Measurements from ENCODE around the gene FYB2. TPM values are rescaled to one million over a fixed set of nuclear protein-coding genes. Genes with fewer than 3 reads are reported as not detected.

The FYB2 gene
- total RNA-seq, 2 experiments from 2014 or later, result not detected

DNA sequence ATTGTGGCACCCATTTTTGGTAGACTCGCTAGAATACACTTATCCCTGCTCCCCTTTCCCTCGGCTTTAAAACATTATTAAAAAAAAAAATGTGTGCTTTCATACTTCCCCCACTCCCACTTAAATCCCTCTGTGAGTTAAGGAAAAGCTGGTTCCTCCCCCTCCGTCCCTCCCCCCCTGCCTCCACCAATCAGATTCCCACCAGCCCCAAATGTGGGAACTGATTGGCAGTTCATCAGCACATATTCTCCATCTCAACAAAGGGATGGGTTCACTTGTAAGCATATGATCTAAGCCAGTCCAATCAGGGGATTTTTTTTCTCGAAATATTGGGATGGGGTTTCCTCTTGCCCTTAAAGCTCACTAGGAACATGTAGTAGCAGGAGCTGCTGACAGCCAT is 10.8 kb upstream of the FYB2 start:
- H3K9me3 Mint-ChIP-seq, result no peaks in the 10 kb centered on the region
- ChIA-PET CTCF (interaction anchor here (2.6 kb wide), 1 partner anchor 9 kb away, joined by 10 read pairs; no protein-coding TSS in a partner anchor), POLR2A (no interaction called here)
- peaks cover 5% of the 10 kb centered on the region for H3K4me1 Mint-ChIP-seq (ENCODE audit: low read depth)
- H3K36me3 Mint-ChIP-seq (ENCODE audit: low read depth), result no peaks in the 10 kb centered on the region
- TF ChIP-seq, protein P1, sequence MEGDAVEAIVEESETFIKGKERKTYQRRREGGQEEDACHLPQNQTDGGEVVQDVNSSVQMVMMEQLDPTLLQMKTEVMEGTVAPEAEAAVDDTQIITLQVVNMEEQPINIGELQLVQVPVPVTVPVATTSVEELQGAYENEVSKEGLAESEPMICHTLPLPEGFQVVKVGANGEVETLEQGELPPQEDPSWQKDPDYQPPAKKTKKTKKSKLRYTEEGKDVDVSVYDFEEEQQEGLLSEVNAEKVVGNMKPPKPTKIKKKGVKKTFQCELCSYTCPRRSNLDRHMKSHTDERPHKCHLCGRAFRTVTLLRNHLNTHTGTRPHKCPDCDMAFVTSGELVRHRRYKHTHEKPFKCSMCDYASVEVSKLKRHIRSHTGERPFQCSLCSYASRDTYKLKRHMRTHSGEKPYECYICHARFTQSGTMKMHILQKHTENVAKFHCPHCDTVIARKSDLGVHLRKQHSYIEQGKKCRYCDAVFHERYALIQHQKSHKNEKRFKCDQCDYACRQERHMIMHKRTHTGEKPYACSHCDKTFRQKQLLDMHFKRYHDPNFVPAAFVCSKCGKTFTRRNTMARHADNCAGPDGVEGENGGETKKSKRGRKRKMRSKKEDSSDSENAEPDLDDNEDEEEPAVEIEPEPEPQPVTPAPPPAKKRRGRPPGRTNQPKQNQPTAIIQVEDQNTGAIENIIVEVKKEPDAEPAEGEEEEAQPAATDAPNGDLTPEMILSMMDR (IDR thresholded peaks at IDR 0.05), result no peak
- no peak for DNase-seq
- H3K27ac Mint-ChIP-seq, result no peak overlapping the region
- H3K4me3 Mint-ChIP-seq, result no peak overlapping the region
- intact Hi-C loops (cut with micrococcal nuclease), result loop anchor here (10.0 kb wide), 1 partner anchor 1215 kb away; no protein-coding TSS in a partner anchor
- ATAC-seq, result no peak
- peaks cover 6% of the 10 kb centered on the region for H3K27me3 Mint-ChIP-seq

DNA sequence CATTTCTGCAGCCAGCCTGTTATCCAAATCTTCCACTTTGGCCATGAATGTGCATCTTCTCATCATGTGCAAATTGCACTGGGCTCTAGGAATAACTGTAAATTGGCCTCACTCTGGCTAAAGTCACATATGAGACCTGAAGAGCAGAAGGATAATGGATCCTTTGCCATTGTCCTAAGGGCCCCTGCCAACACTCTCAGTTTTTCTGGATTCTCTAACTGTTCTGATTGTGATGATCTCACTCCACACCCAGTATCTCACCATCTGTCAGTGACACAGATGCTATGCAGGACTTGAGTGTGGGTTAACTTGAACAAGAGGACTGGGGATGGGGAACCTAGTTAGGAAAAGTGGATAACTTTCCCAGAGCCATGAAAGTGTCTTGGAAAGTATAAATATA is 8.5 kb upstream of the FYB2 start:
- ChIA-PET POLR2A (no interaction called here), CTCF (interaction anchor here (0.6 kb wide), 1 partner anchor 1200 kb away, joined by 3 read pairs; no protein-coding TSS in a partner anchor)
- TF ChIP-seq, protein P1 (IDR thresholded peaks at IDR 0.05), result no peak
- Mint-ChIP-seq H3K4me1 (ENCODE audit: low read depth) (peaks cover 5% of the 10 kb centered on the region), H3K9me3 (no peaks in the 10 kb centered on the region), H3K4me3 (no peak overlapping the region), H3K27me3 (peaks cover 6% of the 10 kb centered on the region), H3K36me3 (ENCODE audit: low read depth) (no peaks in the 10 kb centered on the region), H3K27ac (no peak overlapping the region)
- no peak for ATAC-seq
- DNase-seq, result no peak
- intact Hi-C loops (cut with micrococcal nuclease), result no loop called here

- CTCF ChIA-PET, result no interaction called here
- DNase-seq (no peak), ATAC-seq (no peak)
- TF ChIP-seq, protein P1 (IDR thresholded peaks at IDR 0.05), result no peak
- Mint-ChIP-seq H3K4me1 (ENCODE audit: low read depth) (no peaks in the 10 kb centered on the region), H3K36me3 (ENCODE audit: low read depth) (no peaks in the 10 kb centered on the region), H3K27me3 (peaks cover 4% of the 10 kb centered on the region), H3K4me3 (no peak overlapping the region), H3K27ac (no peak overlapping the region), H3K9me3 (no peaks in the 10 kb centered on the region)
- intact Hi-C loops (cut with micrococcal nuclease), result no loop called here
- POLR2A ChIA-PET, result no interaction called here
Observed at GRCh38 chr1:56825436-56825835, 6.2 kb upstream of the FYB2 start.

DNA sequence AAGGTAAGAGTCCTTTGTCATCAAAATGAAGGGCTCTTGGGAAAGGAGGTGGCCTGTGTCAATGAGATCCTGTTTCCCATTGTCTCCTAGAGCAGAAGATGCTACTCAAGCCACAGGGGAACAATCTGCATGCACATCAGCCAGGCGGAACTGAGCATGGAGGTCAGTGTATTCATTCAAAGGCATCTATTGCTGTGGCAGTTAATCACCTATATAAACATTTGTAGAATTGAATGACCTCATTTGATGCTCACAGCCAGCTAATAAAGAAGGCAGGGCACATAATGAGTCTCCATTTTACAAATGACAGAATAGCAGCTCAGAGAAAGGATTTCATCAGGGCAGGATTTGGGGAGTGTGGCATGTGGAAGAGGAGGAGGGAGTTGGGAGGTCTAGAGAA is 5.7 kb upstream of the FYB2 start:
- intact Hi-C loops (cut with micrococcal nuclease), result no loop called here

DNA sequence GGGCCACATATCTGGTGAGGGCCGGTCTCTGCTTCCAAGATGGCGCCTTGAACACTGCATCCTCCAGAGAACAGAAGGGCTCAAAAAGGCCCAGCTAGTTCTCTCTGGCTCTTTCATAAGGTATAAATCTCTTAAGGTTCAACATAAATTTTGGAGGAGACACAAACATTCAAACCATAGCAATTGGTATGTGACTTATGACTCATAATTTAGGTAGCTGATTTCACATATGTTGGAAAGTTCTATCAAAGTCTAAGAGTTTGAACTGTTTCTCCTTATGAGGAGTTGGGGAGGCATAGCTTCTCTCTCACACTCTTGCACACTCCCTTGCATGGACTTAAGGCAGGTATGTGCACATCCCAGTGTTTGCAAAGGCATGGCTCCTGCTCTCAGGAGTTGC is 5.1 kb upstream of the FYB2 start:
- Mint-ChIP-seq H3K27me3 (peaks cover 3% of the 10 kb centered on the region), H3K4me3 (no peak overlapping the region), H3K4me1 (ENCODE audit: low read depth) (no peaks in the 10 kb centered on the region), H3K36me3 (ENCODE audit: low read depth) (no peaks in the 10 kb centered on the region), H3K27ac (no peak overlapping the region), H3K9me3 (no peaks in the 10 kb centered on the region)
- DNase-seq, result no peak
- TF ChIP-seq, protein P1 (IDR thresholded peaks at IDR 0.05), result no peak
- CTCF ChIA-PET, result no interaction called here
- POLR2A ChIA-PET, result no interaction called here
- no peak for ATAC-seq
- intact Hi-C loops (cut with micrococcal nuclease), result no loop called here

More for the DNA sequence above, 5.7 kb upstream of the FYB2 start:
- TF ChIP-seq, protein P1 (IDR thresholded peaks at IDR 0.05), result no peak
- ChIA-PET POLR2A (no interaction called here), CTCF (no interaction called here)
- H3K4me3 Mint-ChIP-seq, result no peak overlapping the region
- H3K36me3 Mint-ChIP-seq (ENCODE audit: low read depth), result no peaks in the 10 kb centered on the region
- DNase-seq (no peak), ATAC-seq (no peak)
- no peaks in the 10 kb centered on the region for H3K9me3 Mint-ChIP-seq
- H3K4me1 Mint-ChIP-seq (ENCODE audit: low read depth), result no peaks in the 10 kb centered on the region
- no peak overlapping the region for H3K27ac Mint-ChIP-seq
- H3K27me3 Mint-ChIP-seq, result peaks cover 3% of the 10 kb centered on the region

Data from activated CD8-positive, alpha-beta T cell treated with anti-CD3 and anti-CD28 coated beads for 36 hours (primary cell).